Measurements from ENCODE around the gene ATCAY.

Gene ATCAY, protein sequence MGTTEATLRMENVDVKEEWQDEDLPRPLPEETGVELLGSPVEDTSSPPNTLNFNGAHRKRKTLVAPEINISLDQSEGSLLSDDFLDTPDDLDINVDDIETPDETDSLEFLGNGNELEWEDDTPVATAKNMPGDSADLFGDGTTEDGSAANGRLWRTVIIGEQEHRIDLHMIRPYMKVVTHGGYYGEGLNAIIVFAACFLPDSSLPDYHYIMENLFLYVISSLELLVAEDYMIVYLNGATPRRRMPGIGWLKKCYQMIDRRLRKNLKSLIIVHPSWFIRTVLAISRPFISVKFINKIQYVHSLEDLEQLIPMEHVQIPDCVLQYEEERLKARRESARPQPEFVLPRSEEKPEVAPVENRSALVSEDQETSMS

GRCh38 chr19:3880471-3881271 lies at the start of gene ATCAY:
Gene ATCAY (plus strand): TSS chr19:3880685. CDS start chr19:3885768, 5,083 bp downstream.
- Histone ChIP-seq H3K9ac (ENCODE audit: low read length) (no peak within 1 kb of the TSS), H3K4me3 (ENCODE audit: low read length) (no peak within 1 kb of the TSS), H3K27me3 (ENCODE audit: control insufficient read depth, insufficient read depth, low read length) (peaks cover 27% of the 10 kb centered on the region), H3K36me3 (ENCODE audit: control insufficient read depth, insufficient read depth, low read length) (no peaks in the 10 kb centered on the region), H3K4me1 (ENCODE audit: control insufficient read depth, insufficient read depth, low read length) (no peaks in the 10 kb centered on the region), H3K9me3 (ENCODE audit: control insufficient read depth, low read length) (no peaks in the 10 kb centered on the region)

- H3K27me3 ChIP-seq (ENCODE audit: control insufficient read depth, insufficient read depth, low read length), result no peaks in the 10 kb centered on the region
- H3K36me3 ChIP-seq (ENCODE audit: control insufficient read depth, insufficient read depth, low read length), result no peaks in the 10 kb centered on the region
- H3K4me3 ChIP-seq (ENCODE audit: low read length), result no peak overlapping the region
- no peaks in the 10 kb centered on the region for H3K4me1 ChIP-seq (ENCODE audit: control insufficient read depth, insufficient read depth, low read length)
- H3K9ac ChIP-seq (ENCODE audit: low read length), result no peak overlapping the region
- no peaks in the 10 kb centered on the region for H3K9me3 ChIP-seq (ENCODE audit: control insufficient read depth, low read length)
Measured at GRCh38 chr19:3831601-3832000, 48.9 kb upstream of the ATCAY start.

- Histone ChIP-seq H3K36me3 (ENCODE audit: control insufficient read depth, insufficient read depth, low read length) (no peaks in the 10 kb centered on the region), H3K9ac (ENCODE audit: low read length) (no peak overlapping the region), H3K9me3 (ENCODE audit: control insufficient read depth, low read length) (no peaks in the 10 kb centered on the region), H3K4me1 (ENCODE audit: control insufficient read depth, insufficient read depth, low read length) (no peaks in the 10 kb centered on the region), H3K27me3 (ENCODE audit: control insufficient read depth, insufficient read depth, low read length) (no peaks in the 10 kb centered on the region), H3K4me3 (ENCODE audit: low read length) (no peak overlapping the region)
Measured at GRCh38 chr19:3832001-3832400, 48.5 kb upstream of the ATCAY start.

DNA sequence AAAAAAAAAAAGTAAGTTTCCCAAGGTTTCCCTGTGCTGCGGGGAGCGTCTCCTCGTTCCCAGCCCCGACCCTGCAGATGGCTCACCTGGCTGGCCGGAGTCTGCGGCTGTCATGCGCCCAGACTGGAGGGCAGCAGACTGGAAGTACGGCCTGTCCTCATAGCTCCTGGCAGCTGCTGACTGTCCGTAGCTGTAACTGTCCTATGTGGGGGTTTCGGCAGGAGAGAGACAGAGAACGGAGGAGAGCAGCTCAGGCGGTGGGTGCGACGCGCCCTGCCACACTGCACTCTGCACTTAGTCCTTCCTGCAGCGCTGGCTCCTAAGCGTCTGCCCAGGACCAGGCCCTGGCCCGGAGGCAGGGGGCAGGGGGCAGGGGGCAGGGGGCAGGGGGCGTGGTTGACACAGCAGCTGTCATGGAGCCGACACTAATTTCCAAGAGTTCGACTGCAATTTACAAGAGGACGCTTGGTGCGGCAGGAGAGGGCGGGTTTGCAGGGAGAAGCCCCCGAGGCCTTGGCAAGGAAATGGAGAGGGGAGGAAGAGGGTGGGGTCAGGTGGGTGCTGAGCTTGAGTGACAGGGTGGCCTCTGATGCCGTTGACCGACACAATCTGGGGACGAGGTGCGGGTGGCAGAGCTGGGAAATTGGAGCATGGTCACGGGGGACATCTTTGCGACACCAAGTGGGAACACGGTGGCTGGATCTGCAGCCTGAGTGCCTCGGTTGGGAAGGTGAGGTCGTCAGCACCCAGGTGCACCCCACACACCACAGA lies 46.7 kb upstream of the ATCAY start:
- Histone ChIP-seq H3K4me3 (ENCODE audit: low read length) (no peak overlapping the region), H3K27me3 (ENCODE audit: control insufficient read depth, insufficient read depth, low read length) (no peaks in the 10 kb centered on the region), H3K9me3 (ENCODE audit: control insufficient read depth, low read length) (no peaks in the 10 kb centered on the region), H3K9ac (ENCODE audit: low read length) (no peak overlapping the region), H3K4me1 (ENCODE audit: control insufficient read depth, insufficient read depth, low read length) (no peaks in the 10 kb centered on the region), H3K36me3 (ENCODE audit: control insufficient read depth, insufficient read depth, low read length) (no peaks in the 10 kb centered on the region)

GRCh38 chr19:3834349-3835054 lies 46.0 kb upstream of the ATCAY start:
- H3K4me3 ChIP-seq (ENCODE audit: low read length), result no peak overlapping the region
- H3K4me1 ChIP-seq (ENCODE audit: control insufficient read depth, insufficient read depth, low read length), result no peaks in the 10 kb centered on the region
- H3K27me3 ChIP-seq (ENCODE audit: control insufficient read depth, insufficient read depth, low read length), result no peaks in the 10 kb centered on the region
- H3K9me3 ChIP-seq (ENCODE audit: control insufficient read depth, low read length), result no peaks in the 10 kb centered on the region
- no peak overlapping the region for H3K9ac ChIP-seq (ENCODE audit: low read length)
- no peaks in the 10 kb centered on the region for H3K36me3 ChIP-seq (ENCODE audit: control insufficient read depth, insufficient read depth, low read length)

DNA sequence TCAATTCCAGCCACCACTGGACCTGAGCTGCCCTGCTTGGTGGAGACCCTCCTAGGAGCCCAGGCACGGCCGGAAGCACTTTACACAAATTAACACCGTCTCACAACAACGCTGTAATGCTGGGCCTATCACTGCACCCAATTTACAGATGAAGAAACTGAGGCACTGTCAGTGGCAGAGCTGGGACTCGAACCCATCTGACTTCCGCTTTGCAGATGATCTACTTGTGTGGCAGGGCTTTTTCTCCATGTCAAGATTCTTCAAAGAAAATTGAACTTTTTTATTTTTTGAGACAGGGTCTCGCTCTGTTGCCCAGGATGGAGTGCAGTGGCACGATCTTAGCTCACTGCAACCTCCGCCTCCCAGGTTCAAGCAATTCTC lies 45.4 kb upstream of the ATCAY start:
- Histone ChIP-seq H3K9ac (ENCODE audit: low read length) (no peak overlapping the region), H3K27me3 (ENCODE audit: control insufficient read depth, insufficient read depth, low read length) (no peaks in the 10 kb centered on the region), H3K9me3 (ENCODE audit: control insufficient read depth, low read length) (no peaks in the 10 kb centered on the region), H3K36me3 (ENCODE audit: control insufficient read depth, insufficient read depth, low read length) (no peaks in the 10 kb centered on the region), H3K4me3 (ENCODE audit: low read length) (no peak overlapping the region), H3K4me1 (ENCODE audit: control insufficient read depth, insufficient read depth, low read length) (no peaks in the 10 kb centered on the region)

DNA sequence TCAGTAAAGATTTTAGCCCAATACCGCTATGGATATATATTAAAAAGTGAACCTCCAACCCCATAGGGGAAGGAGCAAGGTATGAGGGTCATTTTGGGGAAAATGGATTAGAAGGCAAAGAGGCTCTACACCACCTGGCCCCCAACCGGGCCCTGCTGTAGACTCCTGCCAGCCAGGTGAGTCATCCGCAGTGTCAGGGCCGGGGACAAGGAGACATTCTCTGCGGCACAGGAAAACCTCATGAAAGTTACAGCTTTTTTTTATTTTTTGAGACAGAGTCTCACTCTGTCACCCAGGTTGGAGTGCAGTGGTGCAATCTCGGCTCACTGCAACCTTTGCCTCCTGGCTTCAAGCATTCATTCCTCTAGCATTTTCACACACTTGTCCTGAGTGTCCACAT lies 43.6 kb upstream of the ATCAY start:
- Histone ChIP-seq H3K9me3 (ENCODE audit: control insufficient read depth, low read length) (no peaks in the 10 kb centered on the region), H3K4me1 (ENCODE audit: control insufficient read depth, insufficient read depth, low read length) (no peaks in the 10 kb centered on the region), H3K36me3 (ENCODE audit: control insufficient read depth, insufficient read depth, low read length) (no peaks in the 10 kb centered on the region), H3K9ac (ENCODE audit: low read length) (no peak overlapping the region), H3K27me3 (ENCODE audit: control insufficient read depth, insufficient read depth, low read length) (no peaks in the 10 kb centered on the region), H3K4me3 (ENCODE audit: low read length) (no peak overlapping the region)

GRCh38 chr19:3837332-3837731 lies 43.2 kb upstream of the ATCAY start:
- H3K27me3 ChIP-seq (ENCODE audit: control insufficient read depth, insufficient read depth, low read length), result no peaks in the 10 kb centered on the region
- no peak overlapping the region for H3K4me3 ChIP-seq (ENCODE audit: low read length)
- no peaks in the 10 kb centered on the region for H3K9me3 ChIP-seq (ENCODE audit: control insufficient read depth, low read length)
- H3K4me1 ChIP-seq (ENCODE audit: control insufficient read depth, insufficient read depth, low read length), result no peaks in the 10 kb centered on the region
- H3K36me3 ChIP-seq (ENCODE audit: control insufficient read depth, insufficient read depth, low read length), result no peaks in the 10 kb centered on the region
- H3K9ac ChIP-seq (ENCODE audit: low read length), result no peak overlapping the region

- H3K36me3 ChIP-seq (ENCODE audit: control insufficient read depth, insufficient read depth, low read length), result no peaks in the 10 kb centered on the region
- no peaks in the 10 kb centered on the region for H3K27me3 ChIP-seq (ENCODE audit: control insufficient read depth, insufficient read depth, low read length)
- H3K9ac ChIP-seq (ENCODE audit: low read length), result no peak overlapping the region
- H3K4me1 ChIP-seq (ENCODE audit: control insufficient read depth, insufficient read depth, low read length), result no peaks in the 10 kb centered on the region
- H3K4me3 ChIP-seq (ENCODE audit: low read length), result no peak overlapping the region
- H3K9me3 ChIP-seq (ENCODE audit: control insufficient read depth, low read length), result no peaks in the 10 kb centered on the region
Measured at GRCh38 chr19:3837922-3838321, 42.6 kb upstream of the ATCAY start.

- H3K4me3 ChIP-seq (ENCODE audit: low read length), result no peak overlapping the region
- no peaks in the 10 kb centered on the region for H3K9me3 ChIP-seq (ENCODE audit: control insufficient read depth, low read length)
- H3K9ac ChIP-seq (ENCODE audit: low read length), result no peak overlapping the region
- no peaks in the 10 kb centered on the region for H3K4me1 ChIP-seq (ENCODE audit: control insufficient read depth, insufficient read depth, low read length)
- H3K27me3 ChIP-seq (ENCODE audit: control insufficient read depth, insufficient read depth, low read length), result no peaks in the 10 kb centered on the region
- no peaks in the 10 kb centered on the region for H3K36me3 ChIP-seq (ENCODE audit: control insufficient read depth, insufficient read depth, low read length)
Measured at GRCh38 chr19:3838661-3839060, 41.8 kb upstream of the ATCAY start.

DNA sequence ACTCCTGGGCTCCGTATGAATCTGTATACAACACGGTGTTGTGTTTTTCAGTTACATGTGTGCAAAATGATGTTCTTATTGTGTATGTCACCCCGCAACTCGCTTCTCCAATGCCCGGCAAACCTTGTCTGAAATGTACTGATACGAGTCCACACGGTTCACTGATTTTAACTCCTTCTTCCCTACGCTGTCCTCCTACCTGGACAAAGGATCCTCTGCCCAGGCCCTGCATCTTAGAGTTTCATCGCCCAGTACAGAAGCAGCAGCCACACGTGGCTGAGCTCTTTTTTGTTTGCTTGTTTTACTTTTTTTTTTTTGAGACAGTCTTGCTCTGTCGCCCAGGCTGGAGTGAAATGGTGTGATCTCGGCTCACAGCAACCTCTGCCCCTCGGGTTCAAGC lies 40.5 kb upstream of the ATCAY start:
- H3K4me3 ChIP-seq (ENCODE audit: low read length), result no peak overlapping the region
- no peaks in the 10 kb centered on the region for H3K4me1 ChIP-seq (ENCODE audit: control insufficient read depth, insufficient read depth, low read length)
- no peaks in the 10 kb centered on the region for H3K36me3 ChIP-seq (ENCODE audit: control insufficient read depth, insufficient read depth, low read length)
- H3K9me3 ChIP-seq (ENCODE audit: control insufficient read depth, low read length), result no peaks in the 10 kb centered on the region
- no peaks in the 10 kb centered on the region for H3K27me3 ChIP-seq (ENCODE audit: control insufficient read depth, insufficient read depth, low read length)
- H3K9ac ChIP-seq (ENCODE audit: low read length), result no peak overlapping the region
